Measurements from ENCODE around the gene HSF2. TPM values are rescaled to one million over a fixed set of nuclear protein-coding genes. Genes with fewer than 3 reads are reported as not detected.

HSF2 gene
- total and polyA plus RNA-seq, 2 of the 13 experiments (the other 11 are each of a cell fraction or from before 2014, with no cell fraction given), result 24.8 to 26.4 TPM

GRCh38 chr6:122381494-122382265 is 17.8 kb upstream of the HSF2 start:
- Histone ChIP-seq H3K9ac (ENCODE audit: insufficient read depth, low read depth, low read length) (no peak overlapping the region), H3K79me2 (ENCODE audit: insufficient read depth, low read length) (no peaks in the 10 kb centered on the region), H2AFZ (ENCODE audit: low read length) (no peak overlapping the region), H3K27ac (ENCODE audit: extremely low read length, insufficient read depth, low read length) (no peak overlapping the region), H3K36me3 (replicated peaks in 1 of 2; ENCODE audit: control insufficient read depth in 1 of 2, insufficient read depth in 2 of 2, low read length in 2 of 2) (no peaks in the 10 kb centered on the region), H3K9me3 (ENCODE audit: low read length) (no peaks in the 10 kb centered on the region), H3K27me3 (ENCODE audit: control insufficient read depth in 1 of 2, insufficient read depth in 2 of 2, low read length in 2 of 2) (0 out of 5 replicates have a peak, but pooled peaks cover 0 to 5% of the 10 kb centered on the region in 2 experiments), H4K20me1 (ENCODE audit: insufficient read depth, low read length) (no peaks in the 10 kb centered on the region), H3K4me2 (ENCODE audit: low read depth, low read length) (no peak overlapping the region), H3K4me1 (ENCODE audit: insufficient read depth, low read length) (no peaks in the 10 kb centered on the region), H3K4me3 (replicated peaks in 1 of 3; ENCODE audit: insufficient read depth in 1 of 3, low read depth in 2 of 3, low read length in 3 of 3) (no peak overlapping the region)
- in situ Hi-C loops (cut with HindIII; ENCODE audit: extremely low pct_ligation_motif_present, low pct_unique_long_range_greater_than_20kb), result loop anchor here (25.0 kb wide), 1 partner anchor 156 kb away; no protein-coding TSS in a partner anchor
- FAIRE-seq (peak; percentile 54), ATAC-seq (peak; percentile 98), DNase-seq (ENCODE audit: low spot score) (peak; percentile 69)
- intact Hi-C loops (cut with micrococcal nuclease; ENCODE audit: unreplicated experiment), result loop anchor here (1.0 to 5.0 kb wide), 4 partner anchors 18 to 346 kb away; partner anchors contain the start of genes HSF2 and SERINC1
- CTCF ChIA-PET (ENCODE audit: low intra/inter-chr PET ratio, low total read pairs), result interaction anchor here (0.8 to 2.2 kb wide), 2 partner anchors 94 to 148 kb away, joined by 4 to 29 read pairs; no protein-coding TSS in a partner anchor
- POLR2A ChIA-PET, result no interaction called here
- BruUV-seq (replicated peaks), result no TSS peak
- WGBS (ENCODE audit: low lambda C conversion rate), result 11% methylated on average over 8 of the region's 8 CpGs
- TF ChIP-seq SMAD3 (CRISPR knock-in tag; IDR thresholded peaks at IDR 0.05), result 0 out of 2 replicates have a peak, but pooled peaks have one; percentile 44
- TF ChIP-seq KAT8 (CRISPR knock-in tag; IDR thresholded peaks at IDR 0.05), result 0 out of 2 replicates have a peak, but pooled peaks have one; percentile 20
- no peak for TF ChIP-seq ZNF343 (CRISPR knock-in tag; IDR thresholded peaks at IDR 0.05)
- no peak for TF ChIP-seq NCOR1 (IDR thresholded peaks at IDR 0.05; ENCODE audit: borderline replicate concordance, low read length)
- peak; percentile 85; the same call in 1 of the 2 replicates for TF ChIP-seq ZBTB42 (CRISPR knock-in tag; IDR thresholded peaks at IDR 0.05)
- peak; percentile 84 for TF ChIP-seq RFX3 (CRISPR knock-in tag; IDR thresholded peaks at IDR 0.05)
- peak; percentile 86 for TF ChIP-seq SMC3 (IDR thresholded peaks at IDR 0.05; ENCODE audit: low read length)
- TF ChIP-seq IRF2 (CRISPR knock-in tag; IDR thresholded peaks at IDR 0.05), result 0 out of 2 replicates have a peak, but pooled peaks have one; percentile 25
- TF ChIP-seq SPEN (CRISPR knock-in tag; IDR thresholded peaks at IDR 0.05; ENCODE audit: low read depth), result no peak
- TF ChIP-seq, protein P1, sequence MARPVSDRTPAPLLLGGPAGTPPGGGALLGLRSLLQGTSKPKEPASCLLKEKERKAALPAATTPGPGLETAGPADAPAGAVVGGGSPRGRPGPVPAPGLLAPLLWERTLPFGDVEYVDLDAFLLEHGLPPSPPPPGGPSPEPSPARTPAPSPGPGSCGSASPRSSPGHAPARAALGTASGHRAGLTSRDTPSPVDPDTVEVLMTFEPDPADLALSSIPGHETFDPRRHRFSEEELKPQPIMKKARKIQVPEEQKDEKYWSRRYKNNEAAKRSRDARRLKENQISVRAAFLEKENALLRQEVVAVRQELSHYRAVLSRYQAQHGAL (CRISPR knock-in tag; IDR thresholded peaks at IDR 0.05; ENCODE audit: not compliant biosample characterization), result no peak
- no peak for TF ChIP-seq CAMTA2 (CRISPR knock-in tag; IDR thresholded peaks at IDR 0.05; ENCODE audit: borderline replicate concordance)
- no peak for TF ChIP-seq TBX2 (CRISPR knock-in tag; IDR thresholded peaks at IDR 0.05; ENCODE audit: borderline replicate concordance)
- peak; percentile 39; the same call in 1 of the 2 replicates for TF ChIP-seq RFX1 (IDR thresholded peaks at IDR 0.05)
- TF ChIP-seq STAG1 (CRISPR knock-in tag; IDR thresholded peaks at IDR 0.05), result peak; percentile 70
- TF ChIP-seq RXRB (CRISPR knock-in tag; IDR thresholded peaks at IDR 0.05; ENCODE audit: borderline replicate concordance), result 0 out of 2 replicates have a peak, but pooled peaks have one; percentile 17
- peak; percentile 29 for TF ChIP-seq XRCC5 (optimal IDR thresholded peaks at IDR 0.05; ENCODE audit: low read length)
- TF ChIP-seq, protein P2, sequence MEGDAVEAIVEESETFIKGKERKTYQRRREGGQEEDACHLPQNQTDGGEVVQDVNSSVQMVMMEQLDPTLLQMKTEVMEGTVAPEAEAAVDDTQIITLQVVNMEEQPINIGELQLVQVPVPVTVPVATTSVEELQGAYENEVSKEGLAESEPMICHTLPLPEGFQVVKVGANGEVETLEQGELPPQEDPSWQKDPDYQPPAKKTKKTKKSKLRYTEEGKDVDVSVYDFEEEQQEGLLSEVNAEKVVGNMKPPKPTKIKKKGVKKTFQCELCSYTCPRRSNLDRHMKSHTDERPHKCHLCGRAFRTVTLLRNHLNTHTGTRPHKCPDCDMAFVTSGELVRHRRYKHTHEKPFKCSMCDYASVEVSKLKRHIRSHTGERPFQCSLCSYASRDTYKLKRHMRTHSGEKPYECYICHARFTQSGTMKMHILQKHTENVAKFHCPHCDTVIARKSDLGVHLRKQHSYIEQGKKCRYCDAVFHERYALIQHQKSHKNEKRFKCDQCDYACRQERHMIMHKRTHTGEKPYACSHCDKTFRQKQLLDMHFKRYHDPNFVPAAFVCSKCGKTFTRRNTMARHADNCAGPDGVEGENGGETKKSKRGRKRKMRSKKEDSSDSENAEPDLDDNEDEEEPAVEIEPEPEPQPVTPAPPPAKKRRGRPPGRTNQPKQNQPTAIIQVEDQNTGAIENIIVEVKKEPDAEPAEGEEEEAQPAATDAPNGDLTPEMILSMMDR (CRISPR knock-in tag; IDR thresholded peaks at IDR 0.05), result peak; percentile 81
- peak; percentile 46; the same call in 1 of the 2 replicates for TF ChIP-seq RAD21 (CRISPR knock-in tag; IDR thresholded peaks at IDR 0.05)
- 0 out of 2 replicates have a peak, but pooled peaks have one; percentile 12 for TF ChIP-seq GATAD2A (CRISPR knock-in tag; IDR thresholded peaks at IDR 0.05)
- TF ChIP-seq, protein P3, sequence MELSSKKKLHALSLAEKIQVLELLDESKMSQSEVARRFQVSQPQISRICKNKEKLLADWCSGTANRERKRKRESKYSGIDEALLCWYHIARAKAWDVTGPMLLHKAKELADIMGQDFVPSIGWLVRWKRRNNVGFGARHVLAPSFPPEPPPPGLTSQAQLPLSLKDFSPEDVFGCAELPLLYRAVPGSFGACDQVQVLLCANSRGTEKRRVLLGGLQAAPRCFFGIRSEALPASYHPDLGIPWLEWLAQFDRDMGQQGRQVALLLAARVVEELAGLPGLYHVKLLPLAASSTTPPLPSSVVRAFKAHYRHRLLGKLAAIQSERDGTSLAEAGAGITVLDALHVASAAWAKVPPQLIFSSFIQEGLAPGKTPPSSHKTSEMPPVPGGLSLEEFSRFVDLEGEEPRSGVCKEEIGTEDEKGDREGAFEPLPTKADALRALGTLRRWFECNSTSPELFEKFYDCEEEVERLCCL (CRISPR knock-in tag; IDR thresholded peaks at IDR 0.05; ENCODE audit: borderline replicate concordance), result no peak
- TF ChIP-seq ZNF335 (CRISPR knock-in tag; IDR thresholded peaks at IDR 0.05), result no peak
